K562 (cell line): ENCODE data around the gene TBX10. TPM values are rescaled to one million over a fixed set of nuclear protein-coding genes. Genes with fewer than 3 reads are reported as not detected.

Experiments used
- BCLAF1 ChIP-seq, 2 experiments: fragments of 450-650 bp in 1 of 2; IDR thresholded peaks; 2 replicates each; pipeline ENCODE4 v1.6.1; 2011 to 2017; ENCODE audit warnings: low read depth in 2 of 2, antibody characterized with exemption in 1 of 2, borderline replicate concordance in 1 of 2, low read length in 1 of 2, mild to moderate bottlenecking in 1 of 2, mixed read lengths in 1 of 2; ENCODE audit not compliant: control insufficient read depth in 1 of 2
- CBX2 ChIP-seq: fragments of 200-600 bp; sonication (generic); IDR thresholded peaks from one replicate; pipeline ENCODE4 v1.6.1; 2012; ENCODE audit warnings: mild to moderate bottlenecking, low read length, inconsistent platforms; ENCODE audit not compliant: insufficient read depth, poor library complexity, severe bottlenecking
- MAZ ChIP-seq, 2 experiments: fragments of 450-650 bp in 1 of 2; sonication (generic) in 1 of 2; formaldehyde crosslinking; IDR thresholded peaks in 1 of 2; conservative IDR thresholded peaks in 1 of 2; 2 replicates each; pipeline versions ENCODE4 v1.4.0 to v1.5.0; 2020; ENCODE audit warnings: mild to moderate bottlenecking in 1 of 2, missing genetic modification reagents in 1 of 2
- MGA ChIP-seq: fragments of 450-650 bp; IDR thresholded peaks from 2 replicates; pipeline ENCODE4 v1.6.1; 2016; ENCODE audit warnings: mild to moderate bottlenecking, moderate library complexity
- NRF1 ChIP-seq, 2 experiments: fragments of 450-650 bp; IDR thresholded peaks in 1 of 2; conservative IDR thresholded peaks in 1 of 2; 2 replicates each; pipeline ENCODE4 v1.6.1; 2014; ENCODE audit warnings: mild to moderate bottlenecking in 2 of 2
- TFAP4 ChIP-seq: sonication (generic); formaldehyde crosslinking; IDR thresholded peaks from 2 replicates; pipeline ENCODE4 v1.8.0; 2022; ENCODE audit warnings: missing genetic modification reagents, mild to moderate bottlenecking, moderate library complexity, borderline replicate concordance
- polyA plus RNA-seq, 8 experiments: library from polyadenylated mRNA; depleted of rRNA in 4 of 8; stranded (reverse) in 5 of 8; unstranded in 3 of 8; fragments of >200 nt; fragmentation: Nextera tagmentation in 2 of 8; fragmentation: Illumina TruSeq in 1 of 8; extraction: Ambion mirVana in 2 of 8; extraction: Trizol in 1 of 8; gene quantifications; 2 replicates each; pipeline versions ENCODE4 v1.2.1 to v1.2.3, GENCODE V29; 2011 to 2014; ENCODE audit warnings: inconsistent platforms in 1 of 8, missing spikeins in 1 of 8
- total RNA-seq, 7 experiments: library from RNA; depleted of rRNA in 6 of 7; stranded (reverse); fragments of >200 nt in 6 of 7; fragmentation: Illumina TruSeq in 2 of 7; extraction: Trizol in 2 of 7; gene quantifications; 2 replicates each; pipeline versions ENCODE4 v1.2.1 to v1.2.3, GENCODE V29; 2011 to 2021; ENCODE audit warnings: low replicate concordance in 1 of 7

Gene TBX10
- total and polyA plus RNA-seq, 9 of the 15 experiments (the other 6 are each of a cell fraction or from before 2014, with no cell fraction given): not detected

- TF ChIP-seq BCLAF1 (IDR thresholded peaks at IDR 0.05; ENCODE audit: borderline replicate concordance in 1 of 2, control insufficient read depth in 1 of 2, low read depth in 2 of 2, low read length in 1 of 2) (no peak), NRF1 (conservative IDR thresholded peaks at IDR 0.05 in 1 of 2, IDR thresholded peaks at IDR 0.05 in 1 of 2) (peak; percentile 46 to 58), CBX2 (no peak), MAZ (CRISPR knock-in tag; conservative IDR thresholded peaks at IDR 0.05 in 1 of 2, IDR thresholded peaks at IDR 0.05 in 1 of 2) (peak in 1 of 2 experiments; percentile 48; a peak in 1 of 4 replicates), MGA (peak; percentile 97), TFAP4 (CRISPR knock-in tag) (peak; percentile 66; the same call in 1 of the 2 replicates)
Measured at GRCh38 chr11:67640021-67640757, 626 bp upstream of the TBX10 start (continued).
